ENCODE measurements around the gene DIDO1. TPM values are rescaled to one million over a fixed set of nuclear protein-coding genes. Genes with fewer than 3 reads are reported as not detected.
A peak's percentile ranks its signal among the peaks of the same experiment; 100 is the strongest.

DIDO1 gene
- total RNA-seq, 1 donor, result 46.3 TPM

GRCh38 chr20:62916703-62917476, 9.4 kb downstream of the DIDO1 start:
- H3K4me3 ChIP-seq (ENCODE audit: insufficient read depth, low read length), result no peak overlapping the region
- H3K9me3 ChIP-seq (ENCODE audit: low read depth, low read length), result no peaks in the 10 kb centered on the region
- H2AFZ ChIP-seq (ENCODE audit: low read length), result no peak overlapping the region
- peaks cover 83% of the 10 kb centered on the region for H4K20me1 ChIP-seq (ENCODE audit: insufficient read depth, low read length)
- DNase-seq (ENCODE audit: insufficient read length, low spot score, missing footprints), result no peak
- no peak for TF ChIP-seq CTCF (IDR thresholded peaks at IDR 0.05; ENCODE audit: extremely low read depth, low read depth, low read length)
- H3K79me2 ChIP-seq (ENCODE audit: insufficient read depth, low read length), result peaks cover 100% of the 10 kb centered on the region
- no peak overlapping the region for H3K4me2 ChIP-seq (ENCODE audit: insufficient read depth, low read length)
- H3K27me3 ChIP-seq (ENCODE audit: insufficient read depth, low read length), result no peaks in the 10 kb centered on the region
- H3K27ac ChIP-seq (ENCODE audit: low read depth, low read length), result no peak overlapping the region
- peaks cover 13% of the 10 kb centered on the region for H3K36me3 ChIP-seq (ENCODE audit: insufficient read depth, low read length)
- H3K4me1 ChIP-seq (ENCODE audit: insufficient read depth, low read length), result peaks cover 13% of the 10 kb centered on the region

- Histone ChIP-seq H3K27ac (ENCODE audit: low read depth, low read length) (peak overlapping the region; percentile 55), H3K27me3 (ENCODE audit: insufficient read depth, low read length) (no peaks in the 10 kb centered on the region), H3K4me2 (ENCODE audit: insufficient read depth, low read length) (peak overlapping the region; percentile 19), H2AFZ (ENCODE audit: low read length) (no peak overlapping the region), H4K20me1 (ENCODE audit: insufficient read depth, low read length) (peaks cover 84% of the 10 kb centered on the region), H3K9me3 (ENCODE audit: low read depth, low read length) (no peaks in the 10 kb centered on the region), H3K4me1 (ENCODE audit: insufficient read depth, low read length) (peaks cover 13% of the 10 kb centered on the region), H3K36me3 (ENCODE audit: insufficient read depth, low read length) (peaks cover 32% of the 10 kb centered on the region), H3K4me3 (ENCODE audit: insufficient read depth, low read length) (no peak overlapping the region), H3K79me2 (ENCODE audit: insufficient read depth, low read length) (peaks cover 100% of the 10 kb centered on the region)
- DNase-seq (ENCODE audit: insufficient read length, low spot score, missing footprints), result peak; percentile 89
- no peak for TF ChIP-seq CTCF (IDR thresholded peaks at IDR 0.05; ENCODE audit: extremely low read depth, low read depth, low read length)
Measured at GRCh38 chr20:62914970-62915457, 11.3 kb downstream of the DIDO1 start.

GRCh38 chr20:62914436-62914835, 11.9 kb downstream of the DIDO1 start:
- Histone ChIP-seq H3K79me2 (ENCODE audit: insufficient read depth, low read length) (peaks cover 100% of the 10 kb centered on the region), H3K4me3 (ENCODE audit: insufficient read depth, low read length) (no peak overlapping the region), H2AFZ (ENCODE audit: low read length) (no peak overlapping the region), H3K4me2 (ENCODE audit: insufficient read depth, low read length) (no peak overlapping the region), H3K27me3 (ENCODE audit: insufficient read depth, low read length) (no peaks in the 10 kb centered on the region), H3K36me3 (ENCODE audit: insufficient read depth, low read length) (peaks cover 37% of the 10 kb centered on the region), H3K9me3 (ENCODE audit: low read depth, low read length) (no peaks in the 10 kb centered on the region), H3K4me1 (ENCODE audit: insufficient read depth, low read length) (peaks cover 13% of the 10 kb centered on the region), H4K20me1 (ENCODE audit: insufficient read depth, low read length) (peaks cover 83% of the 10 kb centered on the region), H3K27ac (ENCODE audit: low read depth, low read length) (peak overlapping the region; percentile 55)
- TF ChIP-seq CTCF (IDR thresholded peaks at IDR 0.05; ENCODE audit: extremely low read depth, low read depth, low read length), result no peak
- DNase-seq (ENCODE audit: insufficient read length, low spot score, missing footprints), result peak; percentile 75

GRCh38 chr20:62913043-62913630, 13.2 kb downstream of the DIDO1 start:
- Histone ChIP-seq H3K36me3 (ENCODE audit: insufficient read depth, low read length) (peaks cover 50% of the 10 kb centered on the region), H3K27ac (ENCODE audit: low read depth, low read length) (no peak overlapping the region), H3K9me3 (ENCODE audit: low read depth, low read length) (no peaks in the 10 kb centered on the region), H4K20me1 (ENCODE audit: insufficient read depth, low read length) (peaks cover 83% of the 10 kb centered on the region), H3K4me1 (ENCODE audit: insufficient read depth, low read length) (peaks cover 10% of the 10 kb centered on the region), H3K27me3 (ENCODE audit: insufficient read depth, low read length) (no peaks in the 10 kb centered on the region), H3K79me2 (ENCODE audit: insufficient read depth, low read length) (peaks cover 100% of the 10 kb centered on the region), H3K4me2 (ENCODE audit: insufficient read depth, low read length) (no peak overlapping the region), H3K4me3 (ENCODE audit: insufficient read depth, low read length) (no peak overlapping the region), H2AFZ (ENCODE audit: low read length) (no peak overlapping the region)
- no peak for TF ChIP-seq CTCF (IDR thresholded peaks at IDR 0.05; ENCODE audit: extremely low read depth, low read depth, low read length)
- DNase-seq (ENCODE audit: insufficient read length, low spot score, missing footprints), result no peak
